HepG2 (cell line): Measurements from ENCODE around the gene LCMT2. TPM values are rescaled to one million over a fixed set of nuclear protein-coding genes. Genes with fewer than 3 reads are reported as not detected.

ENCODE experiments used
- ARID2 ChIP-seq: sonication (generic); formaldehyde crosslinking; IDR thresholded peaks from 2 replicates; pipeline ENCODE4 v1.8.1; 2022; ENCODE audit warnings: mild to moderate bottlenecking, missing genetic modification reagents, borderline replicate concordance
- CHD2 ChIP-seq: IDR thresholded peaks from 2 replicates; pipeline ENCODE4 v1.6.1; 2011; ENCODE audit warnings: low read depth, low read length, improper control_type of control experiment
- FOXP4 ChIP-seq: sonication (generic); formaldehyde crosslinking; IDR thresholded peaks from 2 replicates; pipeline ENCODE4 v1.4.0; 2020; ENCODE audit warnings: missing genetic modification reagents
- GTF2F1 ChIP-seq: fragments of 150-350 bp; IDR thresholded peaks from 2 replicates; pipeline ENCODE4 v1.6.1; 2014; ENCODE audit warnings: low read length
- NCOA5 ChIP-seq: sonication (generic); formaldehyde crosslinking; IDR thresholded peaks from 2 replicates; pipeline ENCODE4 v1.4.0; 2020; ENCODE audit warnings: missing genetic modification reagents
- NFYC ChIP-seq: IDR thresholded peaks from 2 replicates; pipeline ENCODE4 v1.6.1; 2016; ENCODE audit warnings: missing genetic modification reagents, missing compliant biosample characterization
- TOPORS ChIP-seq: sonication (generic); formaldehyde crosslinking; IDR thresholded peaks from 2 replicates; pipeline ENCODE4 v1.8.0; 2023; ENCODE audit warnings: mild to moderate bottlenecking, missing genetic modification reagents
- ZMAT5 ChIP-seq: sonication (generic); formaldehyde crosslinking; IDR thresholded peaks from 2 replicates; pipeline ENCODE4 v1.5.0; 2020; ENCODE audit warnings: mild to moderate bottlenecking, low read depth, missing genetic modification reagents, borderline replicate concordance
- ZNF333 ChIP-seq: sonication (generic); formaldehyde crosslinking; IDR thresholded peaks from 2 replicates; pipeline ENCODE4 v1.4.0; 2020; ENCODE audit warnings: mild to moderate bottlenecking, missing genetic modification reagents, borderline replicate concordance
- ZNF337 ChIP-seq: sonication (generic); formaldehyde crosslinking; IDR thresholded peaks from 2 replicates; pipeline ENCODE4 v1.5.1; 2020; ENCODE audit warnings: missing genetic modification reagents, low read depth, mild to moderate bottlenecking, borderline replicate concordance
- ZNF354B ChIP-seq: sonication (generic); formaldehyde crosslinking; IDR thresholded peaks from 2 replicates; pipeline ENCODE4 v1.8.0; 2022; ENCODE audit warnings: mild to moderate bottlenecking, missing genetic modification reagents
- ZNF407 ChIP-seq: sonication (generic); formaldehyde crosslinking; IDR thresholded peaks from one replicate; pipeline ENCODE4 v1.5.1; 2020; ENCODE audit warnings: mild to moderate bottlenecking, missing genetic modification reagents; ENCODE audit errors: not compliant biosample characterization
- ZNF790 ChIP-seq: sonication (generic); formaldehyde crosslinking; IDR thresholded peaks from 2 replicates; pipeline ENCODE4 v1.8.0; 2022; ENCODE audit warnings: missing genetic modification reagents, mild to moderate bottlenecking, borderline replicate concordance
- ZXDC ChIP-seq: sonication (generic); formaldehyde crosslinking; IDR thresholded peaks from 2 replicates; pipeline ENCODE4 v1.5.0; 2020; ENCODE audit warnings: mild to moderate bottlenecking, missing genetic modification reagents
- polyA plus RNA-seq, 8 experiments: library from polyadenylated mRNA; depleted of rRNA in 3 of 8; stranded (reverse) in 7 of 8; unstranded in 1 of 8; fragments of >200 nt; fragmentation: Illumina TruSeq in 4 of 8; extraction: Trizol in 4 of 8; gene quantifications; 2 replicates each; pipeline versions ENCODE4 v1.2.1 to v1.2.3, GENCODE V29; 2011 to 2016; ENCODE audit warnings: low read depth in 4 of 8, missing spikeins in 1 of 8, mixed read lengths in 1 of 8; ENCODE audit not compliant: insufficient read depth in 1 of 8
- total RNA-seq, 5 experiments: library from RNA; depleted of rRNA; stranded (reverse); fragments of >200 nt; fragmentation: Illumina TruSeq; extraction: Trizol; gene quantifications; 2 replicates each; pipeline ENCODE4 v1.2.3, GENCODE V29; 2016; ENCODE audit warnings: low read depth in 1 of 5

Gene LCMT2
- total and polyA plus RNA-seq, 2 of the 13 experiments (the other 11 are each of a cell fraction or from before 2014, with no cell fraction given), result 6.9 to 9.1 TPM

GRCh38 chr15:43370975-43371974 lies 40.9 kb upstream of the LCMT2 start, which contains the start of the genes TUBGCP4 and ZSCAN29 (continued):
- TF ChIP-seq FOXP4 (CRISPR knock-in tag) (no peak; the same call in 1 of the 2 replicates), ZNF790 (CRISPR knock-in tag) (0 out of 2 replicates have a peak, but pooled peaks have one; percentile 27), ZMAT5 (no peak), ZNF354B (no peak), ZNF337 (no peak), ZNF333 (CRISPR knock-in tag) (no peak), ARID2 (CRISPR knock-in tag) (0 out of 2 replicates have a peak, but pooled peaks have one; percentile 24), NFYC (peak; percentile 24; the same call in 1 of the 2 replicates), TOPORS (CRISPR knock-in tag) (0 out of 2 replicates have a peak, but pooled peaks have one; percentile 45), CHD2 (no peak), NCOA5 (CRISPR knock-in tag) (no peak), ZNF407 (no peak), GTF2F1 (no peak), ZXDC (CRISPR knock-in tag) (peak; percentile 97)
